GM18511 (cell line): ENCODE data around the gene RPS6KA5.

Experiments
- ATAC-seq: cut with Tn5 transposase; IDR thresholded peaks from one replicate; pipeline ENCODE4 v1.9.1; 2021; ENCODE audit warnings: mild to moderate bottlenecking, moderate library complexity; ENCODE audit not compliant: unreplicated experiment

Gene RPS6KA5

GRCh38 chr14:90814806-90815571 lies 245.5 kb downstream of the RPS6KA5 start:
- no peak for ATAC-seq

GRCh38 chr14:90813442-90813841 lies 247.0 kb downstream of the RPS6KA5 start:
- ATAC-seq: no peak

- ATAC-seq: no peak
Measured at GRCh38 chr14:90812109-90812508, 248.3 kb downstream of the RPS6KA5 start.

- no peak for ATAC-seq
Measured at GRCh38 chr14:90811641-90812040, 248.8 kb downstream of the RPS6KA5 start.

GRCh38 chr14:90810806-90811205 lies 249.6 kb downstream of the RPS6KA5 start:
- no peak for ATAC-seq

GRCh38 chr14:90809530-90810312 lies 250.7 kb downstream of the RPS6KA5 start:
- no peak for ATAC-seq

GRCh38 chr14:90808759-90809529 lies 251.5 kb downstream of the RPS6KA5 start:
- ATAC-seq: no peak

GRCh38 chr14:90807060-90807459 lies 253.4 kb downstream of the RPS6KA5 start:
- ATAC-seq: no peak

- no peak for ATAC-seq
Measured at GRCh38 chr14:90805662-90806540, 254.5 kb downstream of the RPS6KA5 start.

- ATAC-seq: no peak
Measured at GRCh38 chr14:90805084-90805391, 255.4 kb downstream of the RPS6KA5 start.

- no peak for ATAC-seq
Measured at GRCh38 chr14:90804292-90805083, 256.0 kb downstream of the RPS6KA5 start.

GRCh38 chr14:90803249-90803648 lies 257.2 kb downstream of the RPS6KA5 start:
- ATAC-seq: no peak

- no peak for ATAC-seq
Measured at GRCh38 chr14:90799420-90799819, 261.0 kb downstream of the RPS6KA5 start.

- no peak for ATAC-seq
Measured at GRCh38 chr14:90797919-90798318, 262.5 kb downstream of the RPS6KA5 start.
